HG02970 (cell line): ENCODE data around the gene IFITM1.
"Not testable (repeated sequence)": the region's sequence is repeated elsewhere in the genome, so short reads cannot be mapped to it uniquely, and the experiment has no call there.

Source experiments
- ATAC-seq: cut with Tn5 transposase; IDR thresholded peaks from one replicate; pipeline ENCODE4 v1.9.1; 2021; ENCODE audit warnings: mild to moderate bottlenecking, moderate library complexity, moderate number of reproducible peaks; ENCODE audit not compliant: unreplicated experiment, low FRiP score

The IFITM1 gene

GRCh38 chr11:282171-282570, 31.7 kb upstream of the IFITM1 start:
- no peak for ATAC-seq

GRCh38 chr11:282630-283360, 31.0 kb upstream of the IFITM1 start:
- no peak for ATAC-seq

GRCh38 chr11:283405-284104, 30.3 kb upstream of the IFITM1 start:
- no peak for ATAC-seq

- no peak for ATAC-seq
Measured at GRCh38 chr11:284105-285020, 29.5 kb upstream of the IFITM1 start.

- ATAC-seq = no peak
Measured at GRCh38 chr11:285021-285893, 28.6 kb upstream of the IFITM1 start.

- no peak for ATAC-seq
Measured at GRCh38 chr11:285894-286220, 28.0 kb upstream of the IFITM1 start.

- not testable (repeated sequence) for ATAC-seq
Measured at GRCh38 chr11:286977-287820, 26.6 kb upstream of the IFITM1 start.

GRCh38 chr11:287821-288477, 25.9 kb upstream of the IFITM1 start:
- no peak for ATAC-seq

GRCh38 chr11:288478-289397, 25.1 kb upstream of the IFITM1 start, which contains the start of gene PGGHG:
TSS of gene PGGHG (plus strand) at chr11:289126. CDS start at chr11:289817, 691 bp downstream.
- ATAC-seq = no peak

- ATAC-seq = no peak
Measured at GRCh38 chr11:289398-289711, 24.5 kb upstream of the IFITM1 start.

- no peak for ATAC-seq
Measured at GRCh38 chr11:289712-290620, 23.9 kb upstream of the IFITM1 start.

- ATAC-seq = no peak
Measured at GRCh38 chr11:290621-291231, 23.1 kb upstream of the IFITM1 start.

GRCh38 chr11:291281-292210, 22.3 kb upstream of the IFITM1 start:
- ATAC-seq = no peak

- no peak for ATAC-seq
Measured at GRCh38 chr11:292211-293121, 21.4 kb upstream of the IFITM1 start.
